ENCODE data around the gene TM2D3. TPM values are rescaled to one million over a fixed set of nuclear protein-coding genes. Genes with fewer than 3 reads are reported as not detected.

Gene TM2D3
- total RNA-seq, 1 experiment from 2014 or later = 18.4 TPM

- peak overlapping the region; percentile 44 for H3K27ac ChIP-seq (ENCODE audit: low read length)
- H3K4me2 ChIP-seq (ENCODE audit: low read length) = peak overlapping the region; percentile 39
- DNase-seq (no peak), ATAC-seq (no peak)
- H3K27me3 ChIP-seq (ENCODE audit: low read length) = no peaks in the 10 kb centered on the region
- CTCF ChIA-PET = interaction anchor here (1.1 kb wide), 1 partner anchor 30 kb away, joined by 3 read pairs; no protein-coding TSS in a partner anchor
- H3K36me3 ChIP-seq (ENCODE audit: low read depth, low read length) = peaks cover 14% of the 10 kb centered on the region; the same call in 1 of the 2 replicates
- no TSS peak for BruUV-seq (replicated peaks)
- POLR2A ChIA-PET (ENCODE audit: unreplicated experiment) = no interaction called here
- H3K9me2 ChIP-seq (replicated peaks; ENCODE audit: low read length) = no peaks in the 10 kb centered on the region
- TF ChIP-seq EZH2 (IDR thresholded peaks at IDR 0.05; ENCODE audit: low read length, unreplicated experiment) (no peak), EZH2phosphoT487 (IDR thresholded peaks at IDR 0.05; ENCODE audit: borderline replicate concordance, low read length) (no peak)
- TF ChIP-seq, protein P1, sequence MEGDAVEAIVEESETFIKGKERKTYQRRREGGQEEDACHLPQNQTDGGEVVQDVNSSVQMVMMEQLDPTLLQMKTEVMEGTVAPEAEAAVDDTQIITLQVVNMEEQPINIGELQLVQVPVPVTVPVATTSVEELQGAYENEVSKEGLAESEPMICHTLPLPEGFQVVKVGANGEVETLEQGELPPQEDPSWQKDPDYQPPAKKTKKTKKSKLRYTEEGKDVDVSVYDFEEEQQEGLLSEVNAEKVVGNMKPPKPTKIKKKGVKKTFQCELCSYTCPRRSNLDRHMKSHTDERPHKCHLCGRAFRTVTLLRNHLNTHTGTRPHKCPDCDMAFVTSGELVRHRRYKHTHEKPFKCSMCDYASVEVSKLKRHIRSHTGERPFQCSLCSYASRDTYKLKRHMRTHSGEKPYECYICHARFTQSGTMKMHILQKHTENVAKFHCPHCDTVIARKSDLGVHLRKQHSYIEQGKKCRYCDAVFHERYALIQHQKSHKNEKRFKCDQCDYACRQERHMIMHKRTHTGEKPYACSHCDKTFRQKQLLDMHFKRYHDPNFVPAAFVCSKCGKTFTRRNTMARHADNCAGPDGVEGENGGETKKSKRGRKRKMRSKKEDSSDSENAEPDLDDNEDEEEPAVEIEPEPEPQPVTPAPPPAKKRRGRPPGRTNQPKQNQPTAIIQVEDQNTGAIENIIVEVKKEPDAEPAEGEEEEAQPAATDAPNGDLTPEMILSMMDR (conservative IDR thresholded peaks at IDR 0.05; ENCODE audit: low read depth, low read length) = no peak
- no peak overlapping the region for H2AFZ ChIP-seq (ENCODE audit: low read length)
- H3F3A ChIP-seq (ENCODE audit: low read length, unreplicated experiment) = no peaks in the 10 kb centered on the region
- H3K4me1 ChIP-seq (ENCODE audit: insufficient read depth, low read length) = peaks cover 16% of the 10 kb centered on the region
- intact Hi-C loops (cut with micrococcal nuclease) = no loop called here
- no peaks in the 10 kb centered on the region for H4K20me1 ChIP-seq (ENCODE audit: low read length)
- H3K9ac ChIP-seq (ENCODE audit: low read length) = no peak overlapping the region
- no peaks in the 10 kb centered on the region for H3K9me3 ChIP-seq (ENCODE audit: low read length)
- no peak overlapping the region for H3K4me3 ChIP-seq (ENCODE audit: low read length)
- H3K79me2 ChIP-seq (ENCODE audit: low read length) = no peaks in the 10 kb centered on the region
These were observed 14.3 kb downstream of the TM2D3 start for GRCh38 chr15:101637919-101638318.

DNA sequence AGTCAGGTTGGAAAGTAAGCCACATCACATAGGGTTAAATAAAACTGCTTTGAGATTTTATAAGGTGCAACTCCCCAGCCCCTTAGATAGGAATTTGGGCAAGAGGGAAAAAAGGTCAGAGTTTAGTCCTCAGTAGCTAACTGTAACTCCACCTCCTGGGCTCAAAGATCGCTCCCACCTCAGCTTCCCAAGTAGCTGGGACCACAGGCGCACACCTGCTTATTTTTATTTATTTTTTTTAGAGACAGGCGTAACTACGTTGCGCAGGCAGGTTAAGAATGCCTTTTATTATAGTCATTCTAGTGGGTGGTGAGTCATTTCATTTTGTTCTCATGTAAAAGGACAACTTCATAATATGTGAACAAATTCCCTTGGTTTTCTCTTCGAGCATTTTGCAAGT lies 14.7 kb downstream of the TM2D3 start:
- Histone ChIP-seq H3K4me3 (ENCODE audit: low read length) (no peak overlapping the region), H3K79me2 (ENCODE audit: low read length) (no peaks in the 10 kb centered on the region), H3K4me1 (ENCODE audit: insufficient read depth, low read length) (peaks cover 16% of the 10 kb centered on the region), H2AFZ (ENCODE audit: low read length) (no peak overlapping the region), H3K27ac (ENCODE audit: low read length) (peak overlapping the region; percentile 44), H3K27me3 (ENCODE audit: low read length) (no peaks in the 10 kb centered on the region), H3K9ac (ENCODE audit: low read length) (no peak overlapping the region), H3K9me3 (ENCODE audit: low read length) (no peaks in the 10 kb centered on the region), H3K9me2 (replicated peaks; ENCODE audit: low read length) (no peaks in the 10 kb centered on the region), H3K36me3 (ENCODE audit: low read depth, low read length) (peaks cover 10% of the 10 kb centered on the region; the same call in 1 of the 2 replicates), H4K20me1 (ENCODE audit: low read length) (no peaks in the 10 kb centered on the region), H3K4me2 (ENCODE audit: low read length) (peak overlapping the region; percentile 39), H3F3A (ENCODE audit: low read length, unreplicated experiment) (no peaks in the 10 kb centered on the region)
- peak; percentile 81 for ATAC-seq
- no TSS peak for BruUV-seq (replicated peaks)
- TF ChIP-seq EZH2phosphoT487 (IDR thresholded peaks at IDR 0.05; ENCODE audit: borderline replicate concordance, low read length) (no peak), EZH2 (IDR thresholded peaks at IDR 0.05; ENCODE audit: low read length, unreplicated experiment) (no peak)
- TF ChIP-seq, protein P1 (conservative IDR thresholded peaks at IDR 0.05; ENCODE audit: low read depth, low read length) = no peak
- ChIA-PET CTCF (interaction anchor here (1.1 kb wide), 1 partner anchor 29 kb away, joined by 3 read pairs; no protein-coding TSS in a partner anchor), POLR2A (ENCODE audit: unreplicated experiment) (no interaction called here)
- intact Hi-C loops (cut with micrococcal nuclease) = no loop called here
- peak; percentile 85 for DNase-seq

DNA sequence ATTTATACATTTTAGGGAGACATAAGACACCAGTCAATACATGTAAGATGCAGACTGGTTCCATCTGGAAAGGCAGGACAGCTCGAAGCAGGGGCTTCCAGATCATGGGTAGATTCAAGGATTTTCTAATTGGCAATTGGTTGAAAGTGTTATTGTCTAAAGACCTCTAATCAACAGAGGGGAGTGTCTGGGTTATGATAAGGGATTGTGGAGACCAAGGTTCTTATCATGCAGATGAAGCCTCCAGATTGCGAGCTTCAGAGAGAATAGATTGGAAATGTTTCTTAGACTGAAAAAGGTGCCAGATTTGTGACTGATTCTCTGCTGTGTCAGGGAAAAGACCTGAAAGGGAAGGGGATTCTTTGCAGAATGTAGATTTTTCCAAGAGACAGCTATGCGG lies 15.1 kb downstream of the TM2D3 start:
- no TSS peak for BruUV-seq (replicated peaks)
- H3K27ac ChIP-seq (ENCODE audit: low read length) = no peak overlapping the region
- H3K36me3 ChIP-seq (ENCODE audit: low read depth, low read length) = peaks cover 8% of the 10 kb centered on the region; the same call in 1 of the 2 replicates
- no peaks in the 10 kb centered on the region for H3K27me3 ChIP-seq (ENCODE audit: low read length)
- TF ChIP-seq EZH2 (IDR thresholded peaks at IDR 0.05; ENCODE audit: low read length, unreplicated experiment) (no peak), EZH2phosphoT487 (IDR thresholded peaks at IDR 0.05; ENCODE audit: borderline replicate concordance, low read length) (no peak)
- TF ChIP-seq, protein P1 (conservative IDR thresholded peaks at IDR 0.05; ENCODE audit: low read depth, low read length) = no peak
- CTCF ChIA-PET = no interaction called here
- H3K9me2 ChIP-seq (replicated peaks; ENCODE audit: low read length) = no peaks in the 10 kb centered on the region
- H3K4me2 ChIP-seq (ENCODE audit: low read length) = peak overlapping the region; percentile 39; the same call in 1 of the 2 replicates
- POLR2A ChIA-PET (ENCODE audit: unreplicated experiment) = no interaction called here
- intact Hi-C loops (cut with micrococcal nuclease) = no loop called here
- no peak for DNase-seq
- no peak for ATAC-seq
- no peak overlapping the region for H3K9ac ChIP-seq (ENCODE audit: low read length)
- H3F3A ChIP-seq (ENCODE audit: low read length, unreplicated experiment) = no peaks in the 10 kb centered on the region
- H3K79me2 ChIP-seq (ENCODE audit: low read length) = no peaks in the 10 kb centered on the region
- no peaks in the 10 kb centered on the region for H4K20me1 ChIP-seq (ENCODE audit: low read length)
- no peaks in the 10 kb centered on the region for H3K9me3 ChIP-seq (ENCODE audit: low read length)
- no peak overlapping the region for H2AFZ ChIP-seq (ENCODE audit: low read length)
- peaks cover 16% of the 10 kb centered on the region for H3K4me1 ChIP-seq (ENCODE audit: insufficient read depth, low read length)
- no peak overlapping the region for H3K4me3 ChIP-seq (ENCODE audit: low read length)
